ENCODE measurements around the gene BLNK.
"Not testable (repeated sequence)": the region's sequence is repeated elsewhere in the genome, so short reads cannot be mapped to it uniquely, and the experiment has no call there.

Gene BLNK

DNA sequence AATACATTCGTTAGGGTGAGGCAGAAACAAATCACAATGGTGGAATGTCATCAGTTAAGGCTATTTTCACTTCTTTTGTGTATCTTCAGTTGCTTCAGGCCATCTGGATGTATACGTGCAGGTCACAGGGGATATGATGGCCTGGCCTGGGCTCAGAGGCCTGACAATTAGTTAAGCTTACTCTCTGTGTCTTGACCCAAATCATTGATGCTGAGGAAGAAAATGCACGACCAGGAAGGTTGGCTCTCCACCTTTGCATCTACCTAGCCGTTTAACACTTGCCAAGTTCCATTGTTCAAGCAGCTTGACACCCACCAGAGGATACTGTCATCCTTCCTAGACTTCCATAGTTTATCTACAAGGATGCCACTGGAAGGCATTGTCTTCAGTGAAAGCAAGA, 37.5 kb upstream of the BLNK start:
- WGBS = 53% methylated on average over 4 of the region's 4 CpGs
- not testable (repeated sequence) for DNase-seq; H3K4me2 ChIP-seq (ENCODE audit: low read length, poor library complexity, severe bottlenecking)

GRCh38 chr10:96306516-96306915, 35.1 kb upstream of the BLNK start:
- Histone ChIP-seq H2BK5ac (ENCODE audit: low read depth, low read length, poor library complexity, severe bottlenecking) (no peak overlapping the region), H2BK15ac (ENCODE audit: low read depth, poor library complexity, severe bottlenecking) (no peak overlapping the region), H3K4me2 (ENCODE audit: low read length, poor library complexity, severe bottlenecking) (no peak overlapping the region), H4K8ac (ENCODE audit: low read length) (no peak overlapping the region), H3K79me1 (replicated peaks; ENCODE audit: low read length, poor library complexity, severe bottlenecking) (no peaks in the 10 kb centered on the region), H3K4me1 (ENCODE audit: control insufficient read depth, insufficient read depth, low read depth, low read length) (no peaks in the 10 kb centered on the region), H3K9ac (ENCODE audit: low read length) (no peak overlapping the region), H3K14ac (ENCODE audit: low read length in 2 of 2) (no peak overlapping the region), H3K27me3 (ENCODE audit: control insufficient read depth in 1 of 2, insufficient read depth in 1 of 2, low read length in 2 of 2) (peaks cover 7 to 17% of the 10 kb centered on the region in 2 experiments), H3K9me3 (ENCODE audit: control insufficient read depth, low read length) (no peaks in the 10 kb centered on the region), H3K23ac (ENCODE audit: low read length in 2 of 2) (no peak overlapping the region), H2BK120ac (ENCODE audit: low read depth, low read length) (no peak overlapping the region), H3K18ac (ENCODE audit: low read depth in 1 of 2, low read length in 2 of 2) (no peak overlapping the region), H3K4me3 (ENCODE audit: insufficient read depth in 1 of 2, low read depth in 1 of 2, low read length in 2 of 2) (no peak overlapping the region), H2AFZ (ENCODE audit: low read depth, low read length) (no peak overlapping the region), H3K27ac (ENCODE audit: low read length, poor library complexity, severe bottlenecking) (no peak overlapping the region), H3K36me3 (ENCODE audit: control insufficient read depth in 1 of 2, insufficient read depth in 2 of 2, low read depth in 1 of 2, low read length in 2 of 2) (no peaks in the 10 kb centered on the region), H2AK5ac (ENCODE audit: low read length, severe bottlenecking) (no peak overlapping the region), H4K91ac (ENCODE audit: low read length) (no peak overlapping the region), H2BK12ac (ENCODE audit: low read length in 2 of 2) (no peak overlapping the region), H3K4ac (ENCODE audit: low read depth in 1 of 2, low read length in 2 of 2) (no peak overlapping the region)
- DNase-seq = no peak
- 89% methylated on average over 6 of the region's 8 CpGs for WGBS

More for the DNA sequence above, 37.5 kb upstream of the BLNK start:
- not testable (repeated sequence) for H3K4me3 ChIP-seq (ENCODE audit: insufficient read depth in 1 of 2, low read depth in 1 of 2, low read length in 2 of 2); H3K4ac ChIP-seq (ENCODE audit: low read depth in 1 of 2, low read length in 2 of 2); H2BK12ac ChIP-seq (ENCODE audit: low read length in 2 of 2); H3K79me1 ChIP-seq (replicated peaks; ENCODE audit: low read length, poor library complexity, severe bottlenecking); H3K14ac ChIP-seq (ENCODE audit: low read length in 2 of 2); H3K9ac ChIP-seq (ENCODE audit: low read length); H4K91ac ChIP-seq (ENCODE audit: low read length); H3K9me3 ChIP-seq (ENCODE audit: control insufficient read depth, low read length); H3K36me3 ChIP-seq (ENCODE audit: control insufficient read depth in 1 of 2, insufficient read depth in 2 of 2, low read depth in 1 of 2, low read length in 2 of 2); H3K18ac ChIP-seq (ENCODE audit: low read depth in 1 of 2, low read length in 2 of 2); H3K23ac ChIP-seq (ENCODE audit: low read length in 2 of 2); H2BK15ac ChIP-seq (ENCODE audit: low read depth, poor library complexity, severe bottlenecking); H2BK5ac ChIP-seq (ENCODE audit: low read depth, low read length, poor library complexity, severe bottlenecking); H2BK120ac ChIP-seq (ENCODE audit: low read depth, low read length); H3K27me3 ChIP-seq (ENCODE audit: control insufficient read depth in 1 of 2, insufficient read depth in 1 of 2, low read length in 2 of 2); H3K27ac ChIP-seq (ENCODE audit: low read length, poor library complexity, severe bottlenecking); H2AFZ ChIP-seq (ENCODE audit: low read depth, low read length); H2AK5ac ChIP-seq (ENCODE audit: low read length, severe bottlenecking); H4K8ac ChIP-seq (ENCODE audit: low read length); H3K4me1 ChIP-seq (ENCODE audit: control insufficient read depth, insufficient read depth, low read depth, low read length)

DNA sequence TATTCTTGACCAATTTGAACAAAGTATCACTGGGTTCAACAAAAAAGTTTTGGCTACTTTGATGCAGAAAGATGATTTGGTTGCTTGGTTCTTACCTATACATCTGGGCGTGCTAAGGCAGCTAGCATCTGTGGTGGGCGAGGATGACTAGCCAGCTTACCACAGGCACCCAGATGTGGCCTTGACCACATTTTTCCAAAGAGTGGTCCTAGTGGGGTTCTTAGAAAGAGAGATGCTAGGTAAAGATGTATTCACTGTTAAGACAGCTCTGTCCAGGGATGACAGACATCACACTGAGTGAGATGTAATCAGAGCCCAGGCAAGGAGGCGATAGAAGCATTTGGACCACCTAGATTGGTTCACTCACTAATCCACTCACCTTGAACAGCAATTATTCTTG, 33.6 kb upstream of the BLNK start:
- no peak overlapping the region for H3K27ac ChIP-seq (ENCODE audit: low read length, poor library complexity, severe bottlenecking)
- H4K91ac ChIP-seq (ENCODE audit: low read length) = no peak overlapping the region
- no peak overlapping the region for H2AK5ac ChIP-seq (ENCODE audit: low read length, severe bottlenecking)
- no peak overlapping the region for H2BK15ac ChIP-seq (ENCODE audit: low read depth, poor library complexity, severe bottlenecking)
- DNase-seq = no peak
- no peaks in the 10 kb centered on the region for H3K36me3 ChIP-seq (ENCODE audit: control insufficient read depth in 1 of 2, insufficient read depth in 2 of 2, low read depth in 1 of 2, low read length in 2 of 2)
- no peak overlapping the region for H3K23ac ChIP-seq (ENCODE audit: low read length in 2 of 2)
- no peak overlapping the region for H3K14ac ChIP-seq (ENCODE audit: low read length in 2 of 2)
- no peak overlapping the region for H4K8ac ChIP-seq (ENCODE audit: low read length)
- H3K4me3 ChIP-seq (ENCODE audit: insufficient read depth in 1 of 2, low read depth in 1 of 2, low read length in 2 of 2) = no peak overlapping the region
- peaks cover 20 to 32% of the 10 kb centered on the region in 2 experiments for H3K27me3 ChIP-seq (ENCODE audit: control insufficient read depth in 1 of 2, insufficient read depth in 1 of 2, low read length in 2 of 2)
- H3K9me3 ChIP-seq (ENCODE audit: control insufficient read depth, low read length) = no peaks in the 10 kb centered on the region
- H2AFZ ChIP-seq (ENCODE audit: low read depth, low read length) = no peak overlapping the region
- H3K4me2 ChIP-seq (ENCODE audit: low read length, poor library complexity, severe bottlenecking) = no peak overlapping the region
- H3K4ac ChIP-seq (ENCODE audit: low read depth in 1 of 2, low read length in 2 of 2) = no peak overlapping the region
- WGBS = 98% methylated on average over 3 of the region's 3 CpGs
- H3K18ac ChIP-seq (ENCODE audit: low read depth in 1 of 2, low read length in 2 of 2) = no peak overlapping the region
- no peak overlapping the region for H2BK12ac ChIP-seq (ENCODE audit: low read length in 2 of 2)
- H3K4me1 ChIP-seq (ENCODE audit: control insufficient read depth, insufficient read depth, low read depth, low read length) = no peaks in the 10 kb centered on the region
- no peaks in the 10 kb centered on the region for H3K79me1 ChIP-seq (replicated peaks; ENCODE audit: low read length, poor library complexity, severe bottlenecking)
- no peak overlapping the region for H3K9ac ChIP-seq (ENCODE audit: low read length)
- no peak overlapping the region for H2BK120ac ChIP-seq (ENCODE audit: low read depth, low read length)
- no peak overlapping the region for H2BK5ac ChIP-seq (ENCODE audit: low read depth, low read length, poor library complexity, severe bottlenecking)

GRCh38 chr10:96304230-96304629, 32.9 kb upstream of the BLNK start, which contains the start of gene DNTT:
TSS of gene DNTT (plus strand) at chr10:96304434. CDS start at chr10:96304498, 64 bp downstream.
- no peaks in the 10 kb centered on the region for H3K9me3 ChIP-seq (ENCODE audit: control insufficient read depth, low read length)
- H3K18ac ChIP-seq (ENCODE audit: low read depth in 1 of 2, low read length in 2 of 2) = no peak within 1 kb of the TSS
- peaks cover 27 to 40% of the 10 kb centered on the region in 2 experiments for H3K27me3 ChIP-seq (ENCODE audit: control insufficient read depth in 1 of 2, insufficient read depth in 1 of 2, low read length in 2 of 2)
- H4K8ac ChIP-seq (ENCODE audit: low read length) = no peak within 1 kb of the TSS
- no peak within 1 kb of the TSS for H2BK15ac ChIP-seq (ENCODE audit: low read depth, poor library complexity, severe bottlenecking)
- DNase-seq = no peak
- H3K14ac ChIP-seq (ENCODE audit: low read length in 2 of 2) = no peak within 1 kb of the TSS
- H3K79me1 ChIP-seq (replicated peaks; ENCODE audit: low read length, poor library complexity, severe bottlenecking) = no peaks in the 10 kb centered on the region
- H2BK5ac ChIP-seq (ENCODE audit: low read depth, low read length, poor library complexity, severe bottlenecking) = no peak within 1 kb of the TSS
- H3K9ac ChIP-seq (ENCODE audit: low read length) = no peak within 1 kb of the TSS
- no peak within 1 kb of the TSS for H3K27ac ChIP-seq (ENCODE audit: low read length, poor library complexity, severe bottlenecking)
- H3K4me2 ChIP-seq (ENCODE audit: low read length, poor library complexity, severe bottlenecking) = no peak within 1 kb of the TSS
- H4K91ac ChIP-seq (ENCODE audit: low read length) = no peak within 1 kb of the TSS
- no peaks in the 10 kb centered on the region for H3K36me3 ChIP-seq (ENCODE audit: control insufficient read depth in 1 of 2, insufficient read depth in 2 of 2, low read depth in 1 of 2, low read length in 2 of 2)
- 83% methylated on average over 8 of the region's 8 CpGs for WGBS
- H3K4ac ChIP-seq (ENCODE audit: low read depth in 1 of 2, low read length in 2 of 2) = no peak within 1 kb of the TSS
- H2AFZ ChIP-seq (ENCODE audit: low read depth, low read length) = no peak within 1 kb of the TSS
- H3K4me3 ChIP-seq (ENCODE audit: insufficient read depth in 1 of 2, low read depth in 1 of 2, low read length in 2 of 2) = no peak within 1 kb of the TSS
- no peaks in the 10 kb centered on the region for H3K4me1 ChIP-seq (ENCODE audit: control insufficient read depth, insufficient read depth, low read depth, low read length)
- H3K23ac ChIP-seq (ENCODE audit: low read length in 2 of 2) = no peak within 1 kb of the TSS
- H2BK12ac ChIP-seq (ENCODE audit: low read length in 2 of 2) = no peak within 1 kb of the TSS
- H2AK5ac ChIP-seq (ENCODE audit: low read length, severe bottlenecking) = no peak within 1 kb of the TSS
- no peak within 1 kb of the TSS for H2BK120ac ChIP-seq (ENCODE audit: low read depth, low read length)

Data from mesenchymal stem cell (in vitro differentiated cells and primary cell).